ACC112 (cell line): ENCODE data around the gene C1orf210.
A peak's percentile ranks its signal among the peaks of the same experiment; 100 is the strongest.

Source experiments
- H2AFZ ChIP-seq: fragments of 200-600 bp; sonication (generic); one replicate; pipeline ENCODE4 v1.6.0; 2017; ENCODE audit warnings: antibody characterized with exemption, low read length; ENCODE audit not compliant: unreplicated experiment
- H3K27ac ChIP-seq: fragments of 200-600 bp; sonication (generic); 2 replicates; pipeline ENCODE4 v1.5.1; 2014; ENCODE audit warnings: low read depth, mild to moderate bottlenecking, antibody characterized with exemption, low read length, moderate library complexity
- H3K27me3 ChIP-seq: fragments of 200-600 bp; sonication (generic); 2 replicates; pipeline ENCODE4 v1.6.1; 2014; ENCODE audit warnings: mild to moderate bottlenecking, antibody characterized with exemption, low read length, moderate library complexity, mixed read lengths; ENCODE audit not compliant: insufficient read depth
- H3K36me3 ChIP-seq: fragments of 200-600 bp; sonication (generic); 2 replicates; pipeline ENCODE4 v1.6.1; 2016; ENCODE audit warnings: mild to moderate bottlenecking, antibody characterized with exemption, low read length, moderate library complexity, mixed read lengths; ENCODE audit not compliant: insufficient read depth
- H3K4me1 ChIP-seq: fragments of 200-600 bp; sonication (generic); one replicate; pipeline ENCODE4 v1.6.1; 2016; ENCODE audit warnings: low read length, mixed read lengths; ENCODE audit not compliant: insufficient read depth, unreplicated experiment, control insufficient read depth
- H3K4me3 ChIP-seq: fragments of 200-600 bp; sonication (generic); 2 replicates; pipeline ENCODE4 v1.5.1; 2014; ENCODE audit warnings: mild to moderate bottlenecking, low read depth, low read length
- H3K79me2 ChIP-seq: fragments of 200-600 bp; sonication (generic); one replicate; pipeline ENCODE4 v1.6.0; 2016; ENCODE audit warnings: low read length; ENCODE audit not compliant: control insufficient read depth, unreplicated experiment, insufficient read depth

The C1orf210 gene

DNA sequence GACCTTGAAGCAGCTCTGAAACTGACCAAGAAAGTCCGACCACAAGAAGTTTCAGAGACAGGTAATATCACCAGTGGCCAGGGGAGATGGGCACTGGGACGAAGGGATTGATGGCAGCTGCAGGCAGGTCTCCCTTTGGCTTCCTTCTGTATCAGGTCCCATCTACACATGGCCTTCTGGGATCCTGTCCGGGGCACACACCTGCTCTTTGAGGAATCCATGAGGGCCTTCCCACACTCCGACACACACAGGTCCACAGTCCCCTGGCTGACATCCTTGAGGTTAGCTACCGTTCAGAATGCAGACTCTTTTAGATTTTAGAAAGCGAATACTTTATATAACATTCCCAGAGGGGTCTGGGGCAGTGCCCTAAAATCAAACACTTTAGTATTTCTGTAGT lies 42.1 kb downstream of the C1orf210 start:
- Histone ChIP-seq H3K36me3 (no peaks in the 10 kb centered on the region), H3K79me2 (no peaks in the 10 kb centered on the region), H2AFZ (no peak overlapping the region), H3K4me1 (no peaks in the 10 kb centered on the region), H3K4me3 (no peak overlapping the region), H3K27me3 (no peaks in the 10 kb centered on the region), H3K27ac (no peak overlapping the region)

- no peaks in the 10 kb centered on the region for H3K4me1 ChIP-seq
- no peaks in the 10 kb centered on the region for H3K79me2 ChIP-seq
- H2AFZ ChIP-seq = no peak overlapping the region
- H3K36me3 ChIP-seq = no peaks in the 10 kb centered on the region
- H3K27me3 ChIP-seq = no peaks in the 10 kb centered on the region
- H3K27ac ChIP-seq = no peak overlapping the region
- no peak overlapping the region for H3K4me3 ChIP-seq
Observed at GRCh38 chr1:43241413-43241836, 44.0 kb downstream of the C1orf210 start.

DNA sequence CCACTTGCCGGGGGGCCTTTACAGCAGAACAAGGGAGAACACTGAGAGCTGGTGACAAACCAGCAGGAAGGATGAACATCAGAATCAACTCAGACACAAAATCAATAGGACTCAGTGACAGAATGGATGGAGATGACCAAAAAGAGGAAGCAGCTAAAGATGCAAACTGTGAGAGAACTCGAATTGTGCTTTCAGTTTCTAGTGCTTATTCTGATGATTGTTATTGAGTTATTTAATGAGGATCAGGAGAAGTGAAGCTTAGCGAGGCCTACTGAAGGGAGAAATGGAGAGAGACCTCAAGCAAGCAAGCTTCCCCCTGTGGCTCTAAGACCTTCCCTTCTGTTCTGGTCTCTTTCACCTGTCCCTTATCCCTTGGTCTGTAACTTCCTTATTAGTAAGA lies 45.9 kb downstream of the C1orf210 start:
- no peak overlapping the region for H3K4me3 ChIP-seq
- H3K79me2 ChIP-seq = no peaks in the 10 kb centered on the region
- no peak overlapping the region for H2AFZ ChIP-seq
- no peaks in the 10 kb centered on the region for H3K4me1 ChIP-seq
- H3K27me3 ChIP-seq = no peaks in the 10 kb centered on the region
- H3K27ac ChIP-seq = no peak overlapping the region
- H3K36me3 ChIP-seq = no peaks in the 10 kb centered on the region

DNA sequence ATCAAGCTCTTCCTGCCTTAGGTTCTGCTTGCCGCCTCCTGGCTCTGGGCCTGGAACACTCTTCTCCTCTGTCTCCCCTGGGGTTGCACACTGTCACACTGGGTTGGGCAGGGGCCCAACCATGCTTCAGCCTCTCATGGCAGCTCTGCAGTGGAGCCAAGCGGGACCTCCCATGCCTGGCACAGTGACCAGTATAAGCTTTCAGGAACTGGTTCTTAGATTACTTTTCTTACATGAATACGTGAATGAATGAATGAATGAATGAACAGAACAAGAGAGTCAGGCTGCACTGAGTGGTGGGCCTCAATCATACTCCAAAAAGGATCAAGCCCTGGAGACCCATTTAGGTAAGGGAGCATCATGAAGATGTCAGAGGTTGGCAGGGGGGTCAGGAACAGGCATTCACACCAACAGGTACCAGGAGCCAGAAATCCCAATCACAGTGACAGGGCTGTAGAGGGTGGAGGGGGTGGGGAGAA lies 46.4 kb downstream of the C1orf210 start:
- H3K36me3 ChIP-seq = no peaks in the 10 kb centered on the region

DNA sequence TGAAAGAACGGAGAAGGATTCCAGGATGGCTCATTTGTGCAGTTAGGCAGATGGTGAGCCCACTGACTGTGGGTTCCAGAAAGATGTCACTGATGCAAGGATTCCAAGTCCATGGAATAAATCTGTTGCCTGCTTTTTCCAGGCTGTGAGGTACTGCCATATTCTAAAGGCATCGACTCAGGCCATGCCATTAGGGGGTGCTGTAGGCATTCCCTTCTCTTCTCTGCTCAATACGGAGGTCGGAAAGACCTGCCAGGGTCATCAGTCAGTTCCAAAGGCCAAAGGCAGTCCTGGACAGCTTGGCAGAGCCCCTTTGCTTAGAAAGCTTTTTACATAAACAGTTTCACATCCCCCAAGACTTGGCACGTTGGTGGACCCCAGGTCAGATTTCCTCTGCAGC lies 47.3 kb downstream of the C1orf210 start:
- no peak overlapping the region for H3K27ac ChIP-seq
- H2AFZ ChIP-seq = no peak overlapping the region
- H3K36me3 ChIP-seq = no peaks in the 10 kb centered on the region
- no peak overlapping the region for H3K4me3 ChIP-seq
- no peaks in the 10 kb centered on the region for H3K79me2 ChIP-seq
- H3K27me3 ChIP-seq = no peaks in the 10 kb centered on the region
- H3K4me1 ChIP-seq = no peaks in the 10 kb centered on the region

More for the DNA sequence above, 46.4 kb downstream of the C1orf210 start:
- Histone ChIP-seq H2AFZ (no peak overlapping the region), H3K79me2 (no peaks in the 10 kb centered on the region), H3K4me3 (no peak overlapping the region), H3K27ac (no peak overlapping the region), H3K27me3 (no peaks in the 10 kb centered on the region), H3K4me1 (no peaks in the 10 kb centered on the region)

- Histone ChIP-seq H2AFZ (no peak overlapping the region), H3K27ac (no peak overlapping the region), H3K4me1 (peaks cover 7% of the 10 kb centered on the region), H3K4me3 (no peak overlapping the region), H3K36me3 (no peaks in the 10 kb centered on the region), H3K27me3 (no peaks in the 10 kb centered on the region), H3K79me2 (no peaks in the 10 kb centered on the region)
Observed at GRCh38 chr1:43237121-43237520, 48.3 kb downstream of the C1orf210 start.

DNA sequence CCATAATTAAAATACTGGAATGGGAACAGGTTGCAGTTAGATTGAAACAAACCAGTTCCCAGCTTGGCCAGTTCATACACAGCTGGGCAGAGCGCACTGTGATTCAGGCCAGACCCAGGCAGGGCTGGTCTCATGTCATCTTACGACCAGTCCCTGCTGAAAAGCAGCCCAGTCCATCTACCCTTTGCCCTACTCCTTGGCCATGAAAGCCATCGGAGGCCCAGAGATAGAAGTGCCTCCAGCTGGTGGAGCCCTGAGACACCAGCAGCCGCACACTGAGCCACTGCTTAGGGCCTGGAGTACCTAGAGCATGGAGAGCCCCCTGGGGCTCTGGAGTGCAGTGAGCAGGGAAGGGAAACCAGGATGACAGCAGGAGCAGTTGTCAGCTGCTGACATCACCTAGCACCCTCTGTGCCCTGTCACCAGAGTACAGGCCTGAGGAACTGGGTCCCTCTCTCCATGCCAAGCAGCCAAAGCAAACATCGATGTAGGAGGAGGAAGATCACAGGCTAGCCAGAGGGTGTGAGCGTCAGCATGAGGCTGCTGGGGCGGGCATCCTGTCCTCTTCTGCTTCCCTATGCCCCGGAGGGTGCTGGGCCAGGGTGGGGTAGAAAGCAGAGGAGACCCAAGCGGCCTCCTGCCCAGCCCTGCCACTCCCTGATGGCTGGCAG lies 49.8 kb downstream of the C1orf210 start:
- H3K27ac ChIP-seq = no peak overlapping the region
- no peak overlapping the region for H3K4me3 ChIP-seq
- no peaks in the 10 kb centered on the region for H3K79me2 ChIP-seq
- H3K36me3 ChIP-seq = no peaks in the 10 kb centered on the region
- H2AFZ ChIP-seq = no peak overlapping the region
- H3K27me3 ChIP-seq = no peaks in the 10 kb centered on the region
- peaks cover 11% of the 10 kb centered on the region for H3K4me1 ChIP-seq

- H3K27ac ChIP-seq = no peak overlapping the region
- H3K4me3 ChIP-seq = no peak overlapping the region
- H3K27me3 ChIP-seq = no peaks in the 10 kb centered on the region
- H2AFZ ChIP-seq = no peak overlapping the region
- H3K36me3 ChIP-seq = no peaks in the 10 kb centered on the region
- no peaks in the 10 kb centered on the region for H3K79me2 ChIP-seq
- peaks cover 11% of the 10 kb centered on the region for H3K4me1 ChIP-seq
Observed at GRCh38 chr1:43235040-43235439, 50.3 kb downstream of the C1orf210 start.

DNA sequence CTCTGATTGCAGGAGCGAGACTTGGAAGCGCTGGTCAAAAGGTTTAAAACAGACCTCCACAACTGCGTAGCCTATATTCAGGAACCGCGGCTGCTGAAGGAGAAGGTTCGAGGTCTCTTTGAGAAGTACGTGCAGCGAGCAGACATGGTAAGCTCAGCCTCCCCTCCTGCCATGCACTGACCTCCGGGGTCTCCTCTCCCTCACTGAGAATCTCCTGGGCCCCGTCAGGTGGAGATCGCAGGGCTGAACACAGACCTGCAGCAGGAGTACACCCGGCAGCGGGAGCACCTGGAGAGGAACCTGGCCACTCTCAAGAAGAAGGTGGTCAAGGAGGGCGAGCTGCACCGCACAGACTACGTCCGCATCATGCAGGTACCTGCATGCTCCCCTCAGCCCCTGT lies 51.1 kb downstream of the C1orf210 start:
- no peak overlapping the region for H3K27ac ChIP-seq
- H3K27me3 ChIP-seq = no peaks in the 10 kb centered on the region
- H3K79me2 ChIP-seq = no peaks in the 10 kb centered on the region
- no peaks in the 10 kb centered on the region for H3K36me3 ChIP-seq
- H3K4me3 ChIP-seq = no peak overlapping the region
- H3K4me1 ChIP-seq = peaks cover 11% of the 10 kb centered on the region
- no peak overlapping the region for H2AFZ ChIP-seq

GRCh38 chr1:43233631-43234030 lies 51.8 kb downstream of the C1orf210 start:
- no peaks in the 10 kb centered on the region for H3K27me3 ChIP-seq
- no peak overlapping the region for H2AFZ ChIP-seq
- no peaks in the 10 kb centered on the region for H3K79me2 ChIP-seq
- no peak overlapping the region for H3K4me3 ChIP-seq
- H3K4me1 ChIP-seq = peaks cover 11% of the 10 kb centered on the region
- H3K27ac ChIP-seq = no peak overlapping the region
- H3K36me3 ChIP-seq = no peaks in the 10 kb centered on the region

DNA sequence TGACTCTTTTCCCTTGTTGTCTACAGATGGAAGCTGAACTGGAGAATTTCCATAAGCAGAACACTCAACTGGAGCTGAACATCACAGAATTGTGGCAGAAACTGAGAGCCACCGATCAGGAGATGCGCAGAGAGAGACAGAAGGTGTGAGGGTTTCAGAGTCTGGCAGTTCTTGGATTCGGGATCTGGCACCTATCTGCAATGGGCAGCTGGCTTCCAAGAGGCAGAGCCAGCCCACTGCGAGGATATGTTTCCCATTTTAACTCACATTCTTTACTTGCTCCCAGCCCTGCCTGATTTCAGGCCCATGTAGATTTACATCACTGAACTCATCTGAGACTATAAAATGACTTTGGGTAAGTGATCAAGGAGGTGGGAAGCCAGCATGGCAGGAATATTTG lies 52.9 kb downstream of the C1orf210 start:
- H3K4me1 ChIP-seq = peaks cover 11% of the 10 kb centered on the region
- no peaks in the 10 kb centered on the region for H3K79me2 ChIP-seq
- H2AFZ ChIP-seq = peak overlapping the region; percentile 86
- H3K27me3 ChIP-seq = no peaks in the 10 kb centered on the region
- peak overlapping the region; percentile 47 for H3K4me3 ChIP-seq
- peak overlapping the region; percentile 35; the same call in 1 of the 2 replicates for H3K27ac ChIP-seq
- no peaks in the 10 kb centered on the region for H3K36me3 ChIP-seq
